ENCODE results near the gene MVB12B.

MVB12B gene

GRCh38 chr9:126454215-126454614, 127.6 kb downstream of the MVB12B start:
- H3K36me3 ChIP-seq (ENCODE audit: control insufficient read depth in 5 of 5, insufficient read depth in 5 of 5, low read length in 5 of 5), result peaks cover 0 to 27% (median 13%) of the 10 kb centered on the region in 5 donors
- no peak overlapping the region for H3K27ac ChIP-seq (ENCODE audit: low read depth, low read length)
- H3K4me1 ChIP-seq (ENCODE audit: control insufficient read depth in 5 of 5, insufficient read depth in 5 of 5, low read length in 5 of 5), result no peaks in the 10 kb centered on the region
- no peaks in the 10 kb centered on the region for H3K27me3 ChIP-seq (ENCODE audit: control insufficient read depth in 5 of 5, insufficient read depth in 4 of 5, low read length in 5 of 5)
- no peaks in the 10 kb centered on the region for H3K9me3 ChIP-seq (ENCODE audit: control insufficient read depth in 5 of 5, low read length in 5 of 5)
- H3K4me3 ChIP-seq (ENCODE audit: low read depth in 1 of 5, low read length in 5 of 5), result no peak overlapping the region
- H3K9ac ChIP-seq (ENCODE audit: low read length in 5 of 5), result no peak overlapping the region

- H3K9ac ChIP-seq (ENCODE audit: low read length in 5 of 5), result no peak overlapping the region
- no peaks in the 10 kb centered on the region for H3K4me1 ChIP-seq (ENCODE audit: control insufficient read depth in 5 of 5, insufficient read depth in 5 of 5, low read length in 5 of 5)
- H3K9me3 ChIP-seq (ENCODE audit: control insufficient read depth in 5 of 5, low read length in 5 of 5), result no peaks in the 10 kb centered on the region
- H3K27me3 ChIP-seq (ENCODE audit: control insufficient read depth in 5 of 5, insufficient read depth in 4 of 5, low read length in 5 of 5), result no peaks in the 10 kb centered on the region
- no peak overlapping the region for H3K4me3 ChIP-seq (ENCODE audit: low read depth in 1 of 5, low read length in 5 of 5)
- peaks cover 0 to 31% (median 12%) of the 10 kb centered on the region in 5 donors for H3K36me3 ChIP-seq (ENCODE audit: control insufficient read depth in 5 of 5, insufficient read depth in 5 of 5, low read length in 5 of 5)
- H3K27ac ChIP-seq (ENCODE audit: low read depth, low read length), result no peak overlapping the region
These were observed 128.2 kb downstream of the MVB12B start for GRCh38 chr9:126454795-126455194.

- no peaks in the 10 kb centered on the region for H3K27me3 ChIP-seq (ENCODE audit: control insufficient read depth in 5 of 5, insufficient read depth in 4 of 5, low read length in 5 of 5)
- H3K36me3 ChIP-seq (ENCODE audit: control insufficient read depth in 5 of 5, insufficient read depth in 5 of 5, low read length in 5 of 5), result peaks cover 0 to 35% (median 17%) of the 10 kb centered on the region in 5 donors
- no peaks in the 10 kb centered on the region for H3K4me1 ChIP-seq (ENCODE audit: control insufficient read depth in 5 of 5, insufficient read depth in 5 of 5, low read length in 5 of 5)
- no peak overlapping the region for H3K9ac ChIP-seq (ENCODE audit: low read length in 5 of 5)
- no peak overlapping the region for H3K27ac ChIP-seq (ENCODE audit: low read depth, low read length)
- H3K4me3 ChIP-seq (ENCODE audit: low read depth in 1 of 5, low read length in 5 of 5), result no peak overlapping the region
- no peaks in the 10 kb centered on the region for H3K9me3 ChIP-seq (ENCODE audit: control insufficient read depth in 5 of 5, low read length in 5 of 5)
These were observed 130.0 kb downstream of the MVB12B start for GRCh38 chr9:126456441-126457174.

GRCh38 chr9:126457175-126457547, 130.5 kb downstream of the MVB12B start:
- Histone ChIP-seq H3K4me1 (ENCODE audit: control insufficient read depth in 5 of 5, insufficient read depth in 5 of 5, low read length in 5 of 5) (no peaks in the 10 kb centered on the region), H3K27me3 (ENCODE audit: control insufficient read depth in 5 of 5, insufficient read depth in 4 of 5, low read length in 5 of 5) (no peaks in the 10 kb centered on the region), H3K9ac (ENCODE audit: low read length in 5 of 5) (no peak overlapping the region), H3K36me3 (ENCODE audit: control insufficient read depth in 5 of 5, insufficient read depth in 5 of 5, low read length in 5 of 5) (peaks cover 0 to 29% (median 13%) of the 10 kb centered on the region in 5 donors), H3K9me3 (ENCODE audit: control insufficient read depth in 5 of 5, low read length in 5 of 5) (no peaks in the 10 kb centered on the region), H3K4me3 (ENCODE audit: low read depth in 1 of 5, low read length in 5 of 5) (no peak overlapping the region), H3K27ac (ENCODE audit: low read depth, low read length) (no peak overlapping the region)

- H3K9ac ChIP-seq (ENCODE audit: low read length in 5 of 5), result no peak overlapping the region
- H3K27ac ChIP-seq (ENCODE audit: low read depth, low read length), result no peak overlapping the region
- H3K36me3 ChIP-seq (ENCODE audit: control insufficient read depth in 5 of 5, insufficient read depth in 5 of 5, low read length in 5 of 5), result peaks cover 0 to 27% (median 13%) of the 10 kb centered on the region in 5 donors
- H3K4me3 ChIP-seq (ENCODE audit: low read depth in 1 of 5, low read length in 5 of 5), result no peak overlapping the region
- H3K27me3 ChIP-seq (ENCODE audit: control insufficient read depth in 5 of 5, insufficient read depth in 4 of 5, low read length in 5 of 5), result no peaks in the 10 kb centered on the region
- H3K9me3 ChIP-seq (ENCODE audit: control insufficient read depth in 5 of 5, low read length in 5 of 5), result no peaks in the 10 kb centered on the region
- H3K4me1 ChIP-seq (ENCODE audit: control insufficient read depth in 5 of 5, insufficient read depth in 5 of 5, low read length in 5 of 5), result no peaks in the 10 kb centered on the region
These were observed 131.3 kb downstream of the MVB12B start for GRCh38 chr9:126457890-126458289.

GRCh38 chr9:126459126-126459525, 132.5 kb downstream of the MVB12B start:
- peaks cover 0 to 22% (median 7%) of the 10 kb centered on the region in 5 donors for H3K36me3 ChIP-seq (ENCODE audit: control insufficient read depth in 5 of 5, insufficient read depth in 5 of 5, low read length in 5 of 5)
- no peak overlapping the region for H3K4me3 ChIP-seq (ENCODE audit: low read depth in 1 of 5, low read length in 5 of 5)
- H3K9ac ChIP-seq (ENCODE audit: low read length in 5 of 5), result no peak overlapping the region
- no peaks in the 10 kb centered on the region for H3K27me3 ChIP-seq (ENCODE audit: control insufficient read depth in 5 of 5, insufficient read depth in 4 of 5, low read length in 5 of 5)
- no peak overlapping the region for H3K27ac ChIP-seq (ENCODE audit: low read depth, low read length)
- H3K9me3 ChIP-seq (ENCODE audit: control insufficient read depth in 5 of 5, low read length in 5 of 5), result no peaks in the 10 kb centered on the region
- no peaks in the 10 kb centered on the region for H3K4me1 ChIP-seq (ENCODE audit: control insufficient read depth in 5 of 5, insufficient read depth in 5 of 5, low read length in 5 of 5)

- no peak overlapping the region for H3K9ac ChIP-seq (ENCODE audit: low read length in 5 of 5)
These were observed 132.9 kb downstream of the MVB12B start for GRCh38 chr9:126459546-126459945.

GRCh38 chr9:126459965-126460843, 133.6 kb downstream of the MVB12B start:
- no peak overlapping the region for H3K27ac ChIP-seq (ENCODE audit: low read depth, low read length)
- H3K9me3 ChIP-seq (ENCODE audit: control insufficient read depth in 5 of 5, low read length in 5 of 5), result no peaks in the 10 kb centered on the region
- no peak overlapping the region for H3K4me3 ChIP-seq (ENCODE audit: low read depth in 1 of 5, low read length in 5 of 5)
- no peak overlapping the region for H3K9ac ChIP-seq (ENCODE audit: low read length in 5 of 5)
- no peaks in the 10 kb centered on the region for H3K27me3 ChIP-seq (ENCODE audit: control insufficient read depth in 5 of 5, insufficient read depth in 4 of 5, low read length in 5 of 5)
- H3K4me1 ChIP-seq (ENCODE audit: control insufficient read depth in 5 of 5, insufficient read depth in 5 of 5, low read length in 5 of 5), result no peaks in the 10 kb centered on the region
- H3K36me3 ChIP-seq (ENCODE audit: control insufficient read depth in 5 of 5, insufficient read depth in 5 of 5, low read length in 5 of 5), result peaks cover 0 to 20% (median 7%) of the 10 kb centered on the region in 5 donors

More at GRCh38 chr9:126459546-126459945, 132.9 kb downstream of the MVB12B start:
- Histone ChIP-seq H3K36me3 (ENCODE audit: control insufficient read depth in 5 of 5, insufficient read depth in 5 of 5, low read length in 5 of 5) (peaks cover 0 to 20% (median 7%) of the 10 kb centered on the region in 5 donors), H3K9me3 (ENCODE audit: control insufficient read depth in 5 of 5, low read length in 5 of 5) (no peaks in the 10 kb centered on the region), H3K27ac (ENCODE audit: low read depth, low read length) (no peak overlapping the region), H3K27me3 (ENCODE audit: control insufficient read depth in 5 of 5, insufficient read depth in 4 of 5, low read length in 5 of 5) (no peaks in the 10 kb centered on the region), H3K4me1 (ENCODE audit: control insufficient read depth in 5 of 5, insufficient read depth in 5 of 5, low read length in 5 of 5) (no peaks in the 10 kb centered on the region), H3K4me3 (ENCODE audit: low read depth in 1 of 5, low read length in 5 of 5) (no peak overlapping the region)

- Histone ChIP-seq H3K4me1 (ENCODE audit: control insufficient read depth in 5 of 5, insufficient read depth in 5 of 5, low read length in 5 of 5) (no peaks in the 10 kb centered on the region), H3K27ac (ENCODE audit: low read depth, low read length) (no peak overlapping the region), H3K27me3 (ENCODE audit: control insufficient read depth in 5 of 5, insufficient read depth in 4 of 5, low read length in 5 of 5) (no peaks in the 10 kb centered on the region), H3K9ac (ENCODE audit: low read length in 5 of 5) (no peak overlapping the region), H3K36me3 (ENCODE audit: control insufficient read depth in 5 of 5, insufficient read depth in 5 of 5, low read length in 5 of 5) (peaks cover 0 to 20% (median 7%) of the 10 kb centered on the region in 5 donors), H3K9me3 (ENCODE audit: control insufficient read depth in 5 of 5, low read length in 5 of 5) (no peaks in the 10 kb centered on the region), H3K4me3 (ENCODE audit: low read depth in 1 of 5, low read length in 5 of 5) (no peak overlapping the region)
These were observed 134.4 kb downstream of the MVB12B start for GRCh38 chr9:126461029-126461428.

GRCh38 chr9:126461608-126462007, 135.0 kb downstream of the MVB12B start:
- H3K27ac ChIP-seq (ENCODE audit: low read depth, low read length), result no peak overlapping the region
- H3K9ac ChIP-seq (ENCODE audit: low read length in 5 of 5), result no peak overlapping the region
- no peaks in the 10 kb centered on the region for H3K27me3 ChIP-seq (ENCODE audit: control insufficient read depth in 5 of 5, insufficient read depth in 4 of 5, low read length in 5 of 5)
- no peaks in the 10 kb centered on the region for H3K9me3 ChIP-seq (ENCODE audit: control insufficient read depth in 5 of 5, low read length in 5 of 5)
- no peaks in the 10 kb centered on the region for H3K4me1 ChIP-seq (ENCODE audit: control insufficient read depth in 5 of 5, insufficient read depth in 5 of 5, low read length in 5 of 5)
- H3K4me3 ChIP-seq (ENCODE audit: low read depth in 1 of 5, low read length in 5 of 5), result no peak overlapping the region
- H3K36me3 ChIP-seq (ENCODE audit: control insufficient read depth in 5 of 5, insufficient read depth in 5 of 5, low read length in 5 of 5), result peaks cover 0 to 17% (median 7%) of the 10 kb centered on the region in 5 donors
